Liver (tissue), 9 donors: Measurements from ENCODE around the gene MYO3B. TPM values are rescaled to one million over a fixed set of nuclear protein-coding genes. Genes with fewer than 3 reads are reported as not detected.

Source experiments
- DNase-seq: peaks from one replicate; pipeline ENCODE4 v3.0.0-alpha.2; 2017; ENCODE audit warnings: low spot score
- H3K27ac ChIP-seq, 2 donors: one replicate each; pipeline ENCODE4 v1.7.0; 2013; ENCODE audit warnings: inconsistent platforms in 2 of 2, low read length in 2 of 2, control low read depth in 1 of 2, low read depth in 1 of 2, mild to moderate bottlenecking in 1 of 2
- H3K27me3 ChIP-seq, 4 donors: one replicate each; pipeline versions ENCODE4 v1.6.1 to v1.7.0; 2013; ENCODE audit warnings: low read length in 3 of 4, inconsistent platforms in 1 of 4, mild to moderate bottlenecking in 1 of 4, moderate library complexity in 1 of 4; ENCODE audit not compliant: control insufficient read depth in 4 of 4, insufficient read depth in 4 of 4
- H3K36me3 ChIP-seq, 4 donors: one replicate each; pipeline versions ENCODE4 v1.6.1 to v1.7.0; 2013; ENCODE audit warnings: low read length in 3 of 4, mild to moderate bottlenecking in 3 of 4, low read depth in 1 of 4, moderate library complexity in 1 of 4; ENCODE audit not compliant: control insufficient read depth in 4 of 4, insufficient read depth in 3 of 4
- H3K4me1 ChIP-seq, 4 donors: one replicate each; pipeline versions ENCODE4 v1.6.1 to v1.7.0; 2013; ENCODE audit warnings: low read length in 3 of 4, mild to moderate bottlenecking in 3 of 4, moderate library complexity in 1 of 4; ENCODE audit not compliant: control insufficient read depth in 4 of 4, insufficient read depth in 4 of 4
- H3K4me3 ChIP-seq, 3 donors: one replicate each; pipeline versions ENCODE4 v1.6.1 to v1.7.0; 2013; ENCODE audit warnings: low read length in 3 of 3, control low read depth in 1 of 3, low read depth in 1 of 3, mild to moderate bottlenecking in 1 of 3
- H3K9ac ChIP-seq, 2 donors: one replicate each; pipeline ENCODE4 v1.7.0; 2013; ENCODE audit warnings: low read length in 2 of 2, mild to moderate bottlenecking in 2 of 2, moderate library complexity in 2 of 2, control low read depth in 1 of 2, low read depth in 1 of 2
- H3K9me3 ChIP-seq, 4 donors: one replicate each; pipeline versions ENCODE4 v1.6.1 to v1.7.0; 2013; ENCODE audit warnings: low read length in 3 of 4; ENCODE audit not compliant: control insufficient read depth in 4 of 4
- ATF3 ChIP-seq: IDR thresholded peaks from 2 replicates; pipeline ENCODE4 v1.6.1; 2016; ENCODE audit warnings: antibody characterized with exemption
- CTCF ChIP-seq: fragments of 150-350 bp; IDR thresholded peaks from 2 replicates; pipeline ENCODE4 v1.5.1; 2017; ENCODE audit warnings: improper control_type of control experiment, low read depth, low read length; ENCODE audit not compliant: missing input control
- EGR1 ChIP-seq, 2 donors: IDR thresholded peaks; 2 replicates each; pipeline ENCODE4 v1.6.1; 2016 to 2018; ENCODE audit warnings: antibody characterized with exemption in 2 of 2, low read depth in 2 of 2
- FOXA1 ChIP-seq: IDR thresholded peaks from 2 replicates; pipeline ENCODE4 v1.6.1; 2016; ENCODE audit warnings: antibody characterized with exemption
- GABPA ChIP-seq, 2 donors: IDR thresholded peaks in 1 of 2; conservative IDR thresholded peaks in 1 of 2; 2 replicates each; pipeline ENCODE4 v1.6.1; 2016; ENCODE audit warnings: antibody characterized with exemption in 2 of 2, mild to moderate bottlenecking in 1 of 2, moderate library complexity in 1 of 2
- HNF4A ChIP-seq, 2 donors: conservative IDR thresholded peaks; 2 replicates each; pipeline ENCODE4 v1.6.1; 2016; ENCODE audit warnings: antibody characterized with exemption in 2 of 2, mild to moderate bottlenecking in 2 of 2
- HNF4G ChIP-seq: IDR thresholded peaks from 2 replicates; pipeline ENCODE4 v1.6.1; 2016; ENCODE audit warnings: antibody characterized with exemption
- JUND ChIP-seq, 2 donors: IDR thresholded peaks; 2 replicates each; pipeline ENCODE4 v1.6.1; 2016; ENCODE audit warnings: antibody characterized with exemption in 2 of 2
- MAX ChIP-seq: IDR thresholded peaks from 2 replicates; pipeline ENCODE4 v1.6.1; 2016; ENCODE audit warnings: antibody characterized with exemption
- NR2F2 ChIP-seq: IDR thresholded peaks from 2 replicates; pipeline ENCODE4 v1.6.1; 2016; ENCODE audit warnings: antibody characterized with exemption
- RAD21 ChIP-seq, 2 donors: IDR thresholded peaks; 2 replicates each; pipeline ENCODE4 v1.6.1; 2016; ENCODE audit warnings: antibody characterized with exemption in 2 of 2, mild to moderate bottlenecking in 2 of 2
- REST ChIP-seq: IDR thresholded peaks from 2 replicates; pipeline ENCODE4 v1.6.1; 2016; ENCODE audit warnings: antibody characterized with exemption, mild to moderate bottlenecking
- SP1 ChIP-seq: IDR thresholded peaks from 2 replicates; pipeline ENCODE4 v1.6.1; 2018; ENCODE audit warnings: antibody characterized with exemption, mild to moderate bottlenecking
- TAF1 ChIP-seq: conservative IDR thresholded peaks from 2 replicates; pipeline ENCODE4 v1.6.1; 2016; ENCODE audit warnings: antibody characterized with exemption, mild to moderate bottlenecking
- YY1 ChIP-seq: IDR thresholded peaks from 2 replicates; pipeline ENCODE4 v1.6.1; 2016; ENCODE audit warnings: antibody characterized with exemption, mild to moderate bottlenecking
- WGBS: extraction: QIAGEN DNeasy Blood & Tissue Kit; methylation state at CpG from one replicate; pipeline ENCODE4 v1.1.7; 2013; 5-methylcytosine and 5-hydroxymethylcytosine counted together
- polyA plus RNA-seq, 2 donors: library from polyadenylated mRNA; stranded (reverse) in 1 of 2; unstranded in 1 of 2; fragments of 200-250 nt in 1 of 2; fragments of >200 nt in 1 of 2; fragmentation: Nextera tagmentation in 1 of 2; extraction: Ambion mirVana in 1 of 2; gene quantifications; one replicate each; pipeline versions ENCODE4 v1.2.1 to v1.2.3, GENCODE V29; 2013 to 2015
- total RNA-seq, 2 donors: library from RNA; depleted of rRNA; stranded (reverse); fragments of >200 nt; gene quantifications; one replicate each; pipeline ENCODE4 v1.2.3, GENCODE V29; 2014
- donor health status: healthy.
- donor health status: healthy.
- donor health status: healthy.
- donor health status: healthy.
- donor health status: healthy.

Gene MYO3B
- total and polyA plus RNA-seq, 4 donors, result under 0.01 to 0.05 TPM; not detected in 2

- no peak overlapping the region for H3K27ac ChIP-seq
- H3K4me1 ChIP-seq, result no peaks in the 10 kb centered on the region
- TF ChIP-seq ATF3 (no peak), YY1 (no peak), HNF4G (no peak)
- WGBS, result 83% methylated on average over 6 of the region's 6 CpGs
- DNase-seq, result no peak
- no peak overlapping the region for H3K4me3 ChIP-seq
- H3K27me3 ChIP-seq, result no peaks in the 10 kb centered on the region
- no peaks in the 10 kb centered on the region for H3K9me3 ChIP-seq
- no peak overlapping the region for H3K9ac ChIP-seq
- H3K36me3 ChIP-seq, result no peaks in the 10 kb centered on the region
Observed at GRCh38 chr2:170176212-170176611, 1.7 kb upstream of the MYO3B start.

GRCh38 chr2:170180031-170180566 is 2.2 kb downstream of the MYO3B start:
- H3K36me3 ChIP-seq, result no peaks in the 10 kb centered on the region
- H3K4me3 ChIP-seq, result no peak overlapping the region
- no peaks in the 10 kb centered on the region for H3K27me3 ChIP-seq
- WGBS, result 85% methylated on average over 3 of the region's 3 CpGs
- no peak overlapping the region for H3K27ac ChIP-seq
- DNase-seq, result no peak
- no peak overlapping the region for H3K9ac ChIP-seq
- H3K4me1 ChIP-seq, result no peaks in the 10 kb centered on the region
- peaks cover 0 to 2% (median under 1%) of the 10 kb centered on the region in 4 donors for H3K9me3 ChIP-seq
- TF ChIP-seq CTCF (no peak), EGR1 (IDR thresholded peaks at IDR 0.05; ENCODE audit: low read depth in 2 of 2) (no peak), YY1 (no peak), HNF4A (conservative IDR thresholded peaks at IDR 0.05) (no peak), JUND (IDR thresholded peaks at IDR 0.05) (no peak), RAD21 (IDR thresholded peaks at IDR 0.05) (no peak), FOXA1 (no peak), TAF1 (no peak), SP1 (no peak), REST (no peak), NR2F2 (no peak), GABPA (IDR thresholded peaks at IDR 0.05 in 1 of 2, conservative IDR thresholded peaks at IDR 0.05 in 1 of 2) (no peak), MAX (no peak)
